Activated gamma-delta T cell treated with Interleukin-2 at 50 U/mL for 16 hours (primary cell): Measurements from ENCODE around the gene NANOGP8.

ENCODE experiments used
- DNase-seq: peaks from one replicate; pipeline ENCODE4 v3.0.0-alpha.2; 2020

The NANOGP8 gene

GRCh38 chr15:35055416-35056105 lies 29.5 kb downstream of the NANOGP8 start:
- no peak for DNase-seq

GRCh38 chr15:35054380-35054779 lies 30.7 kb downstream of the NANOGP8 start:
- no peak for DNase-seq

GRCh38 chr15:35047996-35048395 lies 37.1 kb downstream of the NANOGP8 start:
- DNase-seq, result no peak

GRCh38 chr15:35047528-35047927 lies 37.6 kb downstream of the NANOGP8 start:
- DNase-seq, result no peak

- DNase-seq, result no peak
These were observed 41.6 kb downstream of the NANOGP8 start for GRCh38 chr15:35043373-35044095.

GRCh38 chr15:35040339-35041255 lies 44.5 kb downstream of the NANOGP8 start:
- DNase-seq, result no peak

GRCh38 chr15:35038626-35039451 lies 46.3 kb downstream of the NANOGP8 start:
- no peak for DNase-seq
